Transverse colon (tissue), 4 donors: ENCODE results near the gene ARAP2.

Source experiments
- CTCF ChIP-seq, 5 experiments: fragments of 200-600 bp in 3 of 5; fragments of 450-650 bp in 2 of 5; sonication (generic) in 3 of 5; IDR thresholded peaks; 1 replicate in 2 of 5; 2 replicates in 3 of 5; pipeline ENCODE4 v1.5.1; 2016 to 2017; ENCODE audit warnings: antibody characterized with exemption in 5 of 5, inconsistent platforms in 3 of 5, mild to moderate bottlenecking in 2 of 5, moderate library complexity in 1 of 5
- EP300 ChIP-seq: sonication (generic); formaldehyde crosslinking; IDR thresholded peaks from one replicate; pipeline ENCODE4 v1.6.1; 2017; ENCODE audit warnings: antibody characterized with exemption, low read depth
- POLR2A ChIP-seq: fragments of 450-650 bp; IDR thresholded peaks from one replicate; pipeline ENCODE4 v1.6.1; 2016; ENCODE audit warnings: antibody characterized with exemption, mild to moderate bottlenecking, moderate library complexity
- POLR2AphosphoS5 ChIP-seq, 3 donors: sonication (generic); formaldehyde crosslinking; IDR thresholded peaks; one replicate each; pipeline ENCODE4 v1.6.1; 2016; ENCODE audit warnings: antibody characterized with exemption in 3 of 3

DNA sequence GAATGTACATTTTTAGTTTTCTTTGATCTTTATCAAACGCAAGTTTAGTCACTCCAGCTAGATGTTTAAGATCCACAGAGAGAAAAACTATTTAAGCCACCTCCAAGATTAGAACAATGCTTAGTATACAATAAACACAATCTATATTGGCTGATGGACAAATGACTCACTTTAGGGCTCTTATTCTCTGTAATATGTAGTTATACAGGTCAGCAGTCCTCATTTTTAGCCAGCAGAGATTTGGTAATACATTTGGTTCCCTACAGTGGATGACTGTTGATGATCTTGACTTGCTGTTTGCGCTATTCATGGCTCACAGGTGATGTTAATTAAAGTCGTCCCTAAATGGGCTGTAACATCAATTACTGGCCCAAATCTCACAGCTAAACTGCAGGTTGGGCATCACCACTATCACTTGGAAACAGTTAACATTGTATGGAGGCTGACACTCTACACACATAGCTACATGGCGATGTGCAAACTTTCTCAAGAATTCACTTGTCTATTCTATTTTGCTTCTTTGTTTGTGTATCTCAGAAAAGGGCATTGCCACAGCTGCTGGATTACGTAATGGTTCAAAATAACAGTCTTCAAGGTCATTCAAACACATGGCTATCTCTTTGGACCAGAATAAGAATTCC, 25.3 kb upstream of the ARAP2 start:
- TF ChIP-seq POLR2A: no peak
- no peak for TF ChIP-seq CTCF (IDR thresholded peaks at IDR 0.05)
- TF ChIP-seq POLR2AphosphoS5 (IDR thresholded peaks at IDR 0.05): no peak
- no peak for TF ChIP-seq EP300
